ENCODE results near the gene METRNL. TPM values are rescaled to one million over a fixed set of nuclear protein-coding genes. Genes with fewer than 3 reads are reported as not detected.

Gene METRNL
- total and polyA plus RNA-seq, 8 donors: 11.1 to 28.3 (median 18.0) TPM

- intact Hi-C loops (cut with DNase I): no loop called here
- no peak overlapping the region for H3K4me3 ChIP-seq
- TF ChIP-seq CTCF (IDR thresholded peaks at IDR 0.05): no peak
- WGBS, 2 donors: 63 to 65% methylated on average over 25 of the region's 25 CpGs
- ATAC-seq (peak in 3 of 4 donors; percentile 2 to 4 (median 2)), FAIRE-seq (no peak), DNase-seq (no peak)
- no peaks in the 10 kb centered on the region for H3K9me3 ChIP-seq
- H3K36me3 ChIP-seq: no peaks in the 10 kb centered on the region
- peak overlapping the region in 3 of 4 donors; percentile 15 to 52 (median 52) for H3K27ac ChIP-seq
- peaks cover 0 to 12% (median 12%) of the 10 kb centered on the region in 3 donors for H3K4me1 ChIP-seq
- no peaks in the 10 kb centered on the region for H3K27me3 ChIP-seq
Observed at GRCh38 chr17:83083368-83084201, 4.2 kb downstream of the METRNL start.

GRCh38 chr17:83084214-83084613 is 4.8 kb downstream of the METRNL start:
- Histone ChIP-seq H3K27ac (peak overlapping the region in 1 of 4 donors; percentile 52), H3K27me3 (no peaks in the 10 kb centered on the region), H3K4me3 (no peak overlapping the region), H3K9me3 (no peaks in the 10 kb centered on the region), H3K36me3 (no peaks in the 10 kb centered on the region), H3K4me1 (peaks cover 0 to 12% (median 12%) of the 10 kb centered on the region in 3 donors)
- DNase-seq: no peak
- intact Hi-C loops (cut with DNase I): no loop called here
- no peak for TF ChIP-seq CTCF (IDR thresholded peaks at IDR 0.05)
- no peak for ATAC-seq
- 75 to 77% methylated on average over 9 of the region's 9 CpGs for WGBS, 2 donors
- no peak for FAIRE-seq

GRCh38 chr17:83084621-83085056 is 5.2 kb downstream of the METRNL start:
- Histone ChIP-seq H3K4me3 (no peak overlapping the region), H3K27me3 (no peaks in the 10 kb centered on the region), H3K36me3 (no peaks in the 10 kb centered on the region), H3K27ac (no peak overlapping the region), H3K9me3 (no peaks in the 10 kb centered on the region), H3K4me1 (peaks cover 0 to 12% (median 12%) of the 10 kb centered on the region in 3 donors)
- WGBS, 2 donors: 93 to 96% methylated on average over 27 of the region's 27 CpGs
- ATAC-seq (no peak), FAIRE-seq (no peak), DNase-seq (no peak)
- TF ChIP-seq CTCF (IDR thresholded peaks at IDR 0.05): no peak
- intact Hi-C loops (cut with DNase I): no loop called here

GRCh38 chr17:83085103-83085502 is 5.7 kb downstream of the METRNL start:
- no peak for DNase-seq
- intact Hi-C loops (cut with DNase I): no loop called here
- 91 to 94% methylated on average over 22 of the region's 22 CpGs for WGBS, 2 donors
- no peaks in the 10 kb centered on the region for H3K36me3 ChIP-seq
- H3K27ac ChIP-seq: no peak overlapping the region
- no peak for ATAC-seq
- H3K4me3 ChIP-seq: no peak overlapping the region
- H3K27me3 ChIP-seq: no peaks in the 10 kb centered on the region
- peaks cover 0 to 12% (median 12%) of the 10 kb centered on the region in 3 donors for H3K4me1 ChIP-seq
- FAIRE-seq: no peak
- no peaks in the 10 kb centered on the region for H3K9me3 ChIP-seq
- no peak for TF ChIP-seq CTCF (IDR thresholded peaks at IDR 0.05)

All from pancreas (tissue), 10 donors.